ENCODE measurements around the gene TSSK6. TPM values are rescaled to one million over a fixed set of nuclear protein-coding genes. Genes with fewer than 3 reads are reported as not detected.
"Not testable (repeated sequence)": the region's sequence is repeated elsewhere in the genome, so short reads cannot be mapped to it uniquely, and the experiment has no call there.

TSSK6 gene
- total RNA-seq, 1 experiment from 2014 or later = 1.8 TPM

- Histone ChIP-seq H3K27me3 (no peaks in the 10 kb centered on the region), H3K36me3 (peaks cover 17% of the 10 kb centered on the region), H3K4me1 (peaks cover 15% of the 10 kb centered on the region; the same call in 1 of the 2 replicates), H3K4me3 (no peak overlapping the region), H3K27ac (no peak overlapping the region), H3K9me3 (replicated peaks) (no peaks in the 10 kb centered on the region)
- peak in 1 of 2 experiments; percentile 51 for DNase-seq
Observed at GRCh38 chr19:19482809-19483596, 32.3 kb downstream of the TSSK6 start.

GRCh38 chr19:19480688-19481087, 34.7 kb downstream of the TSSK6 start:
- no peaks in the 10 kb centered on the region for H3K27me3 ChIP-seq
- peaks cover 23% of the 10 kb centered on the region for H3K4me1 ChIP-seq
- H3K27ac ChIP-seq = no peak overlapping the region
- peaks cover 11% of the 10 kb centered on the region for H3K36me3 ChIP-seq
- no peak for DNase-seq
- H3K9me3 ChIP-seq (replicated peaks) = no peaks in the 10 kb centered on the region
- no peak overlapping the region for H3K4me3 ChIP-seq

- DNase-seq = no peak
- Histone ChIP-seq H3K27me3 (no peaks in the 10 kb centered on the region), H3K4me1 (peaks cover 33% of the 10 kb centered on the region), H3K36me3 (peaks cover 5% of the 10 kb centered on the region), H3K27ac (no peak overlapping the region), H3K4me3 (no peak overlapping the region), H3K9me3 (replicated peaks) (no peaks in the 10 kb centered on the region)
Observed at GRCh38 chr19:19477705-19478383, 37.5 kb downstream of the TSSK6 start.

GRCh38 chr19:19475849-19476828, 39.2 kb downstream of the TSSK6 start:
- H3K36me3 ChIP-seq = peaks cover 5% of the 10 kb centered on the region
- H3K4me1 ChIP-seq = peaks cover 33% of the 10 kb centered on the region
- peak overlapping the region; percentile 12 for H3K4me3 ChIP-seq
- H3K27me3 ChIP-seq = no peaks in the 10 kb centered on the region
- H3K27ac ChIP-seq = peak overlapping the region; percentile 96
- peak; percentile 68 to 81 for DNase-seq
- no peaks in the 10 kb centered on the region for H3K9me3 ChIP-seq (replicated peaks)

- Histone ChIP-seq H3K4me1 (peaks cover 33% of the 10 kb centered on the region), H3K27me3 (no peaks in the 10 kb centered on the region), H3K27ac (peak overlapping the region; percentile 96), H3K36me3 (peaks cover 3% of the 10 kb centered on the region; the same call in 1 of the 2 replicates), H3K4me3 (peak overlapping the region; percentile 12), H3K9me3 (replicated peaks) (no peaks in the 10 kb centered on the region)
- peak; percentile 98 for DNase-seq
Observed at GRCh38 chr19:19475015-19475765, 40.2 kb downstream of the TSSK6 start.

- peaks cover 24% of the 10 kb centered on the region for H3K36me3 ChIP-seq
Observed at GRCh38 chr19:19472106-19472505, 43.2 kb downstream of the TSSK6 start.

GRCh38 chr19:19471682-19472081, 43.7 kb downstream of the TSSK6 start:
- peaks cover 30% of the 10 kb centered on the region for H3K4me1 ChIP-seq
- H3K36me3 ChIP-seq = peaks cover 28% of the 10 kb centered on the region
- H3K27ac ChIP-seq = no peak overlapping the region
- no peak overlapping the region for H3K4me3 ChIP-seq
- H3K27me3 ChIP-seq = no peaks in the 10 kb centered on the region
- DNase-seq = no peak
- peaks cover 19% of the 10 kb centered on the region for H3K9me3 ChIP-seq (replicated peaks)

More at GRCh38 chr19:19472106-19472505, 43.2 kb downstream of the TSSK6 start:
- not testable (repeated sequence) for H3K27me3 ChIP-seq, DNase-seq, H3K27ac ChIP-seq, H3K4me3 ChIP-seq
- H3K4me1 ChIP-seq = peaks cover 33% of the 10 kb centered on the region
- H3K9me3 ChIP-seq (replicated peaks) = peaks cover 19% of the 10 kb centered on the region

- Histone ChIP-seq H3K4me3 (no peak overlapping the region), H3K27ac (no peak overlapping the region), H3K4me1 (peaks cover 19% of the 10 kb centered on the region), H3K36me3 (peaks cover 39% of the 10 kb centered on the region), H3K27me3 (no peaks in the 10 kb centered on the region), H3K9me3 (replicated peaks) (peaks cover 19% of the 10 kb centered on the region)
- no peak for DNase-seq
Observed at GRCh38 chr19:19470579-19470978, 44.8 kb downstream of the TSSK6 start.

- Histone ChIP-seq H3K4me1 (peaks cover 18% of the 10 kb centered on the region), H3K36me3 (peaks cover 47% of the 10 kb centered on the region), H3K9me3 (replicated peaks) (peaks cover 19% of the 10 kb centered on the region), H3K27me3 (no peaks in the 10 kb centered on the region), H3K27ac (no peak overlapping the region), H3K4me3 (no peak overlapping the region)
- DNase-seq = peak in 1 of 2 experiments; percentile 39
Observed at GRCh38 chr19:19468424-19469050, 46.8 kb downstream of the TSSK6 start.

- no peak overlapping the region for H3K4me3 ChIP-seq
- H3K36me3 ChIP-seq = peaks cover 47% of the 10 kb centered on the region
- no peak for DNase-seq
- H3K27me3 ChIP-seq = no peaks in the 10 kb centered on the region
- peaks cover 30% of the 10 kb centered on the region for H3K4me1 ChIP-seq
- no peak overlapping the region for H3K27ac ChIP-seq
- H3K9me3 ChIP-seq (replicated peaks) = peaks cover 19% of the 10 kb centered on the region
Observed at GRCh38 chr19:19466201-19466600, 49.1 kb downstream of the TSSK6 start.

GRCh38 chr19:19465436-19466070, 49.8 kb downstream of the TSSK6 start:
- H3K27ac ChIP-seq = no peak overlapping the region
- DNase-seq = no peak
- H3K4me3 ChIP-seq = no peak overlapping the region
- no peaks in the 10 kb centered on the region for H3K27me3 ChIP-seq
- peaks cover 33% of the 10 kb centered on the region for H3K4me1 ChIP-seq
- H3K9me3 ChIP-seq (replicated peaks) = peaks cover 19% of the 10 kb centered on the region
- peaks cover 47% of the 10 kb centered on the region for H3K36me3 ChIP-seq

- peaks cover 47% of the 10 kb centered on the region for H3K36me3 ChIP-seq
- no peaks in the 10 kb centered on the region for H3K27me3 ChIP-seq
- peak in 1 of 2 experiments; percentile 34 for DNase-seq
- no peak overlapping the region for H3K4me3 ChIP-seq
- H3K27ac ChIP-seq = peak overlapping the region; percentile 56
- peaks cover 19% of the 10 kb centered on the region for H3K9me3 ChIP-seq (replicated peaks)
- H3K4me1 ChIP-seq = peaks cover 33% of the 10 kb centered on the region
Observed at GRCh38 chr19:19464339-19465098, 50.8 kb downstream of the TSSK6 start.

Data from SJCRH30 (cell line).